ENCODE results near the gene RIMBP2.

RIMBP2 gene

DNA sequence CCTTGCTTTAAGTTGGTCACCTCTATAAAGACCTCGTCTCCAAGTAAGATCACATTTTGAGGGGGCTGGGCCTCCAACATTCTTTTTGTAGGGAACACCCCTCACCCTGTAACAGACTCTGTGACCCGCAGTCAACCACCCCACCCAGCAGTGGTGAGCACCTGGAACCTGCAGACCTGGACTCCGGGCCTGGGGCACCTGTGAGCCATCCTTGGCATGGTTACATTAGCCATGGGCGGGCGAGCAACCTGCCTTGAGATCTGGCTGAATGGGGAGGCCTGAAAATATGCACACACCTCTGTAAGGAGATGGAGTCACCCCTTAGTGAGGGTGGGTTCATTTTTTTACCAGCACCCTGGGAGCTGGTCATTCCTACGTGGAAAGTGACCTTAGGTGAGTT, 95.3 kb downstream of the RIMBP2 start:
- POLR2A ChIA-PET, result no interaction called here
- CTCF ChIA-PET, result no interaction called here
- Histone ChIP-seq H3K9me3 (ENCODE audit: control insufficient read depth, insufficient read depth, low read depth, low read length) (no peaks in the 10 kb centered on the region), H3K36me3 (ENCODE audit: control insufficient read depth in 2 of 2, insufficient read depth in 1 of 2, low read length in 2 of 2) (no peaks in the 10 kb centered on the region), H3K27ac (ENCODE audit: extremely low read depth, low read depth, low read length) (no peak overlapping the region), H3K4me3 (ENCODE audit: low read depth, low read length) (no peak overlapping the region), H3K4me1 (ENCODE audit: control insufficient read depth, insufficient read depth, low read length) (no peaks in the 10 kb centered on the region)
- TF ChIP-seq ZNF629 (tag by site-specific recombination; IDR thresholded peaks at IDR 0.05) (no peak), ZNF48 (tag by site-specific recombination; IDR thresholded peaks at IDR 0.05) (no peak), ZNF175 (tag by site-specific recombination; IDR thresholded peaks at IDR 0.05) (no peak), ZNF624 (tag by site-specific recombination; IDR thresholded peaks at IDR 0.05) (no peak), ZNF843 (tag by site-specific recombination; IDR thresholded peaks at IDR 0.05) (no peak), ZNF776 (tag by site-specific recombination; IDR thresholded peaks at IDR 0.05; ENCODE audit: borderline replicate concordance) (no peak), ZNF221 (tag by site-specific recombination; IDR thresholded peaks at IDR 0.05; ENCODE audit: borderline replicate concordance) (no peak), ZNF558 (tag by site-specific recombination; IDR thresholded peaks at IDR 0.05) (no peak), PRDM1 (tag by site-specific recombination; IDR thresholded peaks at IDR 0.05) (no peak), HOXC10 (CRISPR knock-in tag; IDR thresholded peaks at IDR 0.05) (no peak), ZBTB26 (tag by site-specific recombination; optimal IDR thresholded peaks at IDR 0.05) (no peak), ZNF266 (tag by site-specific recombination; IDR thresholded peaks at IDR 0.05; ENCODE audit: low read depth) (no peak), GFI1B (tag by site-specific recombination; IDR thresholded peaks at IDR 0.05) (no peak), ZNF645 (tag by site-specific recombination; IDR thresholded peaks at IDR 0.05) (no peak), YY2 (tag by site-specific recombination; IDR thresholded peaks at IDR 0.05) (no peak)
- TF ChIP-seq, protein P1, sequence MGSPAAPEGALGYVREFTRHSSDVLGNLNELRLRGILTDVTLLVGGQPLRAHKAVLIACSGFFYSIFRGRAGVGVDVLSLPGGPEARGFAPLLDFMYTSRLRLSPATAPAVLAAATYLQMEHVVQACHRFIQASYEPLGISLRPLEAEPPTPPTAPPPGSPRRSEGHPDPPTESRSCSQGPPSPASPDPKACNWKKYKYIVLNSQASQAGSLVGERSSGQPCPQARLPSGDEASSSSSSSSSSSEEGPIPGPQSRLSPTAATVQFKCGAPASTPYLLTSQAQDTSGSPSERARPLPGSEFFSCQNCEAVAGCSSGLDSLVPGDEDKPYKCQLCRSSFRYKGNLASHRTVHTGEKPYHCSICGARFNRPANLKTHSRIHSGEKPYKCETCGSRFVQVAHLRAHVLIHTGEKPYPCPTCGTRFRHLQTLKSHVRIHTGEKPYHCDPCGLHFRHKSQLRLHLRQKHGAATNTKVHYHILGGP (tag by site-specific recombination; IDR thresholded peaks at IDR 0.05), result no peak

GRCh38 chr12:130620281-130620680, 95.8 kb downstream of the RIMBP2 start:
- POLR2A ChIA-PET, result no interaction called here
- H3K27ac ChIP-seq (ENCODE audit: extremely low read depth, low read depth, low read length), result no peak overlapping the region
- H3K4me1 ChIP-seq (ENCODE audit: control insufficient read depth, insufficient read depth, low read length), result no peaks in the 10 kb centered on the region
- no peaks in the 10 kb centered on the region for H3K36me3 ChIP-seq (ENCODE audit: control insufficient read depth in 2 of 2, insufficient read depth in 1 of 2, low read length in 2 of 2)
- TF ChIP-seq, protein P2, sequence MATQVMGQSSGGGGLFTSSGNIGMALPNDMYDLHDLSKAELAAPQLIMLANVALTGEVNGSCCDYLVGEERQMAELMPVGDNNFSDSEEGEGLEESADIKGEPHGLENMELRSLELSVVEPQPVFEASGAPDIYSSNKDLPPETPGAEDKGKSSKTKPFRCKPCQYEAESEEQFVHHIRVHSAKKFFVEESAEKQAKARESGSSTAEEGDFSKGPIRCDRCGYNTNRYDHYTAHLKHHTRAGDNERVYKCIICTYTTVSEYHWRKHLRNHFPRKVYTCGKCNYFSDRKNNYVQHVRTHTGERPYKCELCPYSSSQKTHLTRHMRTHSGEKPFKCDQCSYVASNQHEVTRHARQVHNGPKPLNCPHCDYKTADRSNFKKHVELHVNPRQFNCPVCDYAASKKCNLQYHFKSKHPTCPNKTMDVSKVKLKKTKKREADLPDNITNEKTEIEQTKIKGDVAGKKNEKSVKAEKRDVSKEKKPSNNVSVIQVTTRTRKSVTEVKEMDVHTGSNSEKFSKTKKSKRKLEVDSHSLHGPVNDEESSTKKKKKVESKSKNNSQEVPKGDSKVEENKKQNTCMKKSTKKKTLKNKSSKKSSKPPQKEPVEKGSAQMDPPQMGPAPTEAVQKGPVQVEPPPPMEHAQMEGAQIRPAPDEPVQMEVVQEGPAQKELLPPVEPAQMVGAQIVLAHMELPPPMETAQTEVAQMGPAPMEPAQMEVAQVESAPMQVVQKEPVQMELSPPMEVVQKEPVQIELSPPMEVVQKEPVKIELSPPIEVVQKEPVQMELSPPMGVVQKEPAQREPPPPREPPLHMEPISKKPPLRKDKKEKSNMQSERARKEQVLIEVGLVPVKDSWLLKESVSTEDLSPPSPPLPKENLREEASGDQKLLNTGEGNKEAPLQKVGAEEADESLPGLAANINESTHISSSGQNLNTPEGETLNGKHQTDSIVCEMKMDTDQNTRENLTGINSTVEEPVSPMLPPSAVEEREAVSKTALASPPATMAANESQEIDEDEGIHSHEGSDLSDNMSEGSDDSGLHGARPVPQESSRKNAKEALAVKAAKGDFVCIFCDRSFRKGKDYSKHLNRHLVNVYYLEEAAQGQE (tag by site-specific recombination; IDR thresholded peaks at IDR 0.05), result no peak
- TF ChIP-seq ZNF571 (tag by site-specific recombination; IDR thresholded peaks at IDR 0.05) (no peak), ZNF624 (tag by site-specific recombination; IDR thresholded peaks at IDR 0.05) (no peak), ZNF132 (tag by site-specific recombination; IDR thresholded peaks at IDR 0.05; ENCODE audit: borderline replicate concordance) (no peak), MYNN (tag by site-specific recombination; IDR thresholded peaks at IDR 0.05; ENCODE audit: borderline replicate concordance) (no peak), ZXDB (tag by site-specific recombination; IDR thresholded peaks at IDR 0.05) (no peak), ZNF664 (tag by site-specific recombination; IDR thresholded peaks at IDR 0.05) (no peak), ZNF18 (tag by site-specific recombination; IDR thresholded peaks at IDR 0.05) (no peak), ZNF311 (tag by site-specific recombination; IDR thresholded peaks at IDR 0.05; ENCODE audit: borderline replicate concordance) (no peak), GLI2 (tag by site-specific recombination; IDR thresholded peaks at IDR 0.05; ENCODE audit: borderline replicate concordance, low read depth) (no peak), ZNF600 (tag by site-specific recombination; IDR thresholded peaks at IDR 0.05) (no peak), ZNF677 (tag by site-specific recombination; IDR thresholded peaks at IDR 0.05) (no peak), KLF9 (tag by site-specific recombination; IDR thresholded peaks at IDR 0.05; ENCODE audit: low read depth) (no peak), OVOL3 (tag by site-specific recombination; IDR thresholded peaks at IDR 0.05) (no peak)
- CTCF ChIA-PET, result no interaction called here
- no peak overlapping the region for H3K4me3 ChIP-seq (ENCODE audit: low read depth, low read length)
- H3K9me3 ChIP-seq (ENCODE audit: control insufficient read depth, insufficient read depth, low read depth, low read length), result no peaks in the 10 kb centered on the region

Measured in HEK293 (cell line).